GM18858 (cell line): Measurements from ENCODE around the gene PRRX1.

Source experiments
- ATAC-seq: cut with Tn5 transposase; IDR thresholded peaks from one replicate; pipeline ENCODE4 v1.9.1; 2021; ENCODE audit not compliant: unreplicated experiment

PRRX1 gene

GRCh38 chr1:170716835-170717429 is 53.0 kb downstream of the PRRX1 start:
- no peak for ATAC-seq

GRCh38 chr1:170720661-170721060 is 56.7 kb downstream of the PRRX1 start:
- ATAC-seq = no peak

- no peak for ATAC-seq
These were observed 57.7 kb downstream of the PRRX1 start for GRCh38 chr1:170721621-170722020.

- no peak for ATAC-seq
These were observed 59.6 kb downstream of the PRRX1 start for GRCh38 chr1:170723518-170723917.

- no peak for ATAC-seq
These were observed 61.4 kb downstream of the PRRX1 start for GRCh38 chr1:170725326-170725725.

- no peak for ATAC-seq
These were observed 64.0 kb downstream of the PRRX1 start for GRCh38 chr1:170727963-170728362.

- no peak for ATAC-seq
These were observed 65.5 kb downstream of the PRRX1 start for GRCh38 chr1:170729225-170730002.

- no peak for ATAC-seq
These were observed 66.1 kb downstream of the PRRX1 start for GRCh38 chr1:170730014-170730413.

- ATAC-seq = no peak
These were observed 66.5 kb downstream of the PRRX1 start for GRCh38 chr1:170730438-170730837.

- ATAC-seq = no peak
These were observed 67.8 kb downstream of the PRRX1 start for GRCh38 chr1:170731566-170732251.

- no peak for ATAC-seq
These were observed 68.3 kb downstream of the PRRX1 start for GRCh38 chr1:170732252-170732588.

- ATAC-seq = no peak
These were observed 70.7 kb downstream of the PRRX1 start for GRCh38 chr1:170734412-170735175.

GRCh38 chr1:170735366-170736263 is 71.7 kb downstream of the PRRX1 start:
- ATAC-seq = no peak

GRCh38 chr1:170739803-170740202 is 75.9 kb downstream of the PRRX1 start:
- no peak for ATAC-seq

GRCh38 chr1:170741678-170742077 is 77.7 kb downstream of the PRRX1 start:
- ATAC-seq = no peak

- ATAC-seq = no peak
These were observed 78.7 kb downstream of the PRRX1 start for GRCh38 chr1:170742600-170742999.

GRCh38 chr1:170743083-170743482 is 79.2 kb downstream of the PRRX1 start:
- no peak for ATAC-seq

GRCh38 chr1:170749549-170749948 is 85.6 kb downstream of the PRRX1 start:
- no peak for ATAC-seq

- no peak for ATAC-seq
These were observed 86.0 kb downstream of the PRRX1 start for GRCh38 chr1:170749959-170750358.

GRCh38 chr1:170755795-170756194 is 91.9 kb downstream of the PRRX1 start:
- ATAC-seq = no peak
